GM12878 (cell line): ENCODE measurements around the gene LGI2.

Experiments
- CTCF ChIP-seq, 3 experiments: IDR thresholded peaks in 2 of 3; conservative IDR thresholded peaks in 1 of 3; 2 replicates each; pipeline ENCODE4 v1.5.1; 2011; ENCODE audit warnings: low read depth in 3 of 3, low read length in 3 of 3, mild to moderate bottlenecking in 3 of 3, control low read depth in 2 of 3, moderate library complexity in 2 of 3, inconsistent platforms in 1 of 3, mixed read lengths in 1 of 3; ENCODE audit not compliant: control insufficient read depth in 2 of 3, insufficient read depth in 1 of 3; ENCODE audit errors: extremely low read depth in 1 of 3
- EP300 ChIP-seq, 2 experiments: fragments of 150-350 bp in 1 of 2; IDR thresholded peaks; 2 replicates each; pipeline ENCODE4 v1.6.1; 2011 to 2012; ENCODE audit warnings: low read depth in 2 of 2, low read length in 2 of 2, borderline replicate concordance in 1 of 2, improper control_type of control experiment in 1 of 2, inconsistent platforms in 1 of 2; ENCODE audit not compliant: control insufficient read depth in 1 of 2
- EZH2 ChIP-seq: IDR thresholded peaks from 2 replicates; pipeline ENCODE4 v1.6.1; 2012; ENCODE audit warnings: low read depth, mild to moderate bottlenecking, control low read depth, inconsistent platforms, low read length, borderline replicate concordance; ENCODE audit not compliant: control insufficient read depth
- JUNB ChIP-seq: IDR thresholded peaks from 2 replicates; pipeline ENCODE4 v1.6.1; 2016; ENCODE audit warnings: antibody characterized with exemption, mild to moderate bottlenecking
- NFYB ChIP-seq: IDR thresholded peaks from 2 replicates; pipeline ENCODE4 v1.6.1; 2011; ENCODE audit warnings: low read depth, mild to moderate bottlenecking, low read length, improper control_type of control experiment, moderate library complexity; ENCODE audit not compliant: insufficient read depth
- SP1 ChIP-seq: IDR thresholded peaks from one replicate; pipeline ENCODE4 v1.6.1; 2011; ENCODE audit warnings: low read depth, low read length
- ZBTB40 ChIP-seq: fragments of 450-650 bp; IDR thresholded peaks from 2 replicates; pipeline ENCODE4 v1.6.1; 2016; ENCODE audit warnings: mild to moderate bottlenecking, moderate library complexity, borderline replicate concordance
- ZZZ3 ChIP-seq: IDR thresholded peaks from 2 replicates; pipeline ENCODE4 v1.6.1; 2011; ENCODE audit warnings: low read depth; ENCODE audit not compliant: control insufficient read depth, insufficient read length
- TF ChIP-seq, protein P1 (sequence below): fragments of 450-650 bp; IDR thresholded peaks from 2 replicates; pipeline ENCODE4 v1.6.1; 2017; ENCODE audit warnings: mild to moderate bottlenecking, low read depth, inconsistent platforms; ENCODE audit not compliant: poor library complexity, severe bottlenecking
- TF ChIP-seq, protein P2 (sequence below): fragments of 450-650 bp; IDR thresholded peaks from 2 replicates; pipeline ENCODE4 v1.6.1; 2017; ENCODE audit warnings: borderline replicate concordance
- TF ChIP-seq, protein P3 (sequence below): fragments of 450-650 bp; IDR thresholded peaks from 2 replicates; pipeline ENCODE4 v1.6.1; 2017; ENCODE audit warnings: mild to moderate bottlenecking, moderate library complexity

GRCh38 chr4:25068386-25068785 is 37.6 kb upstream of the LGI2 start:
- TF ChIP-seq, protein P1, sequence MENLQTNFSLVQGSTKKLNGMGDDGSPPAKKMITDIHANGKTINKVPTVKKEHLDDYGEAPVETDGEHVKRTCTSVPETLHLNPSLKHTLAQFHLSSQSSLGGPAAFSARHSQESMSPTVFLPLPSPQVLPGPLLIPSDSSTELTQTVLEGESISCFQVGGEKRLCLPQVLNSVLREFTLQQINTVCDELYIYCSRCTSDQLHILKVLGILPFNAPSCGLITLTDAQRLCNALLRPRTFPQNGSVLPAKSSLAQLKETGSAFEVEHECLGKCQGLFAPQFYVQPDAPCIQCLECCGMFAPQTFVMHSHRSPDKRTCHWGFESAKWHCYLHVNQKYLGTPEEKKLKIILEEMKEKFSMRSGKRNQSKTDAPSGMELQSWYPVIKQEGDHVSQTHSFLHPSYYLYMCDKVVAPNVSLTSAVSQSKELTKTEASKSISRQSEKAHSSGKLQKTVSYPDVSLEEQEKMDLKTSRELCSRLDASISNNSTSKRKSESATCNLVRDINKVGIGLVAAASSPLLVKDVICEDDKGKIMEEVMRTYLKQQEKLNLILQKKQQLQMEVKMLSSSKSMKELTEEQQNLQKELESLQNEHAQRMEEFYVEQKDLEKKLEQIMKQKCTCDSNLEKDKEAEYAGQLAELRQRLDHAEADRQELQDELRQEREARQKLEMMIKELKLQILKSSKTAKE = no peak
- TF ChIP-seq CTCF (IDR thresholded peaks at IDR 0.05 in 2 of 3, conservative IDR thresholded peaks at IDR 0.05 in 1 of 3; ENCODE audit: control insufficient read depth in 2 of 3, extremely low read depth in 1 of 3, insufficient read depth in 1 of 3, low read depth in 3 of 3, low read length in 3 of 3) = no peak
- TF ChIP-seq JUNB = no peak
- TF ChIP-seq, protein P2, sequence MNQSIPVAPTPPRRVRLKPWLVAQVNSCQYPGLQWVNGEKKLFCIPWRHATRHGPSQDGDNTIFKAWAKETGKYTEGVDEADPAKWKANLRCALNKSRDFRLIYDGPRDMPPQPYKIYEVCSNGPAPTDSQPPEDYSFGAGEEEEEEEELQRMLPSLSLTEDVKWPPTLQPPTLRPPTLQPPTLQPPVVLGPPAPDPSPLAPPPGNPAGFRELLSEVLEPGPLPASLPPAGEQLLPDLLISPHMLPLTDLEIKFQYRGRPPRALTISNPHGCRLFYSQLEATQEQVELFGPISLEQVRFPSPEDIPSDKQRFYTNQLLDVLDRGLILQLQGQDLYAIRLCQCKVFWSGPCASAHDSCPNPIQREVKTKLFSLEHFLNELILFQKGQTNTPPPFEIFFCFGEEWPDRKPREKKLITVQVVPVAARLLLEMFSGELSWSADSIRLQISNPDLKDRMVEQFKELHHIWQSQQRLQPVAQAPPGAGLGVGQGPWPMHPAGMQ = no peak
- no peak for TF ChIP-seq EP300 (IDR thresholded peaks at IDR 0.05; ENCODE audit: borderline replicate concordance in 1 of 2, control insufficient read depth in 1 of 2, low read depth in 2 of 2, low read length in 2 of 2)
- no peak for TF ChIP-seq NFYB
- TF ChIP-seq, protein P3, sequence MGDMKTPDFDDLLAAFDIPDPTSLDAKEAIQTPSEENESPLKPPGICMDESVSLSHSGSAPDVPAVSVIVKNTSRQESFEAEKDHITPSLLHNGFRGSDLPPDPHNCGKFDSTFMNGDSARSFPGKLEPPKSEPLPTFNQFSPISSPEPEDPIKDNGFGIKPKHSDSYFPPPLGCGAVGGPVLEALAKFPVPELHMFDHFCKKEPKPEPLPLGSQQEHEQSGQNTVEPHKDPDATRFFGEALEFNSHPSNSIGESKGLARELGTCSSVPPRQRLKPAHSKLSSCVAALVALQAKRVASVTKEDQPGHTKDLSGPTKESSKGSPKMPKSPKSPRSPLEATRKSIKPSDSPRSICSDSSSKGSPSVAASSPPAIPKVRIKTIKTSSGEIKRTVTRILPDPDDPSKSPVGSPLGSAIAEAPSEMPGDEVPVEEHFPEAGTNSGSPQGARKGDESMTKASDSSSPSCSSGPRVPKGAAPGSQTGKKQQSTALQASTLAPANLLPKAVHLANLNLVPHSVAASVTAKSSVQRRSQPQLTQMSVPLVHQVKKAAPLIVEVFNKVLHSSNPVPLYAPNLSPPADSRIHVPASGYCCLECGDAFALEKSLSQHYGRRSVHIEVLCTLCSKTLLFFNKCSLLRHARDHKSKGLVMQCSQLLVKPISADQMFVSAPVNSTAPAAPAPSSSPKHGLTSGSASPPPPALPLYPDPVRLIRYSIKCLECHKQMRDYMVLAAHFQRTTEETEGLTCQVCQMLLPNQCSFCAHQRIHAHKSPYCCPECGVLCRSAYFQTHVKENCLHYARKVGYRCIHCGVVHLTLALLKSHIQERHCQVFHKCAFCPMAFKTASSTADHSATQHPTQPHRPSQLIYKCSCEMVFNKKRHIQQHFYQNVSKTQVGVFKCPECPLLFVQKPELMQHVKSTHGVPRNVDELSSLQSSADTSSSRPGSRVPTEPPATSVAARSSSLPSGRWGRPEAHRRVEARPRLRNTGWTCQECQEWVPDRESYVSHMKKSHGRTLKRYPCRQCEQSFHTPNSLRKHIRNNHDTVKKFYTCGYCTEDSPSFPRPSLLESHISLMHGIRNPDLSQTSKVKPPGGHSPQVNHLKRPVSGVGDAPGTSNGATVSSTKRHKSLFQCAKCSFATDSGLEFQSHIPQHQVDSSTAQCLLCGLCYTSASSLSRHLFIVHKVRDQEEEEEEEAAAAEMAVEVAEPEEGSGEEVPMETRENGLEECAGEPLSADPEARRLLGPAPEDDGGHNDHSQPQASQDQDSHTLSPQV = no peak
- TF ChIP-seq ZZZ3 = no peak
- no peak for TF ChIP-seq ZBTB40
- TF ChIP-seq EZH2 = no peak
- TF ChIP-seq SP1 = no peak
